GM03348 (cell line): ENCODE measurements around the gene CERKL.

Source experiments
- DNase-seq: peaks from one replicate; pipeline ENCODE4 v3.0.0; 2012; ENCODE audit warnings: low spot score

Gene CERKL

GRCh38 chr2:181626671-181627070, 30.2 kb downstream of the CERKL start:
- no peak for DNase-seq

- no peak for DNase-seq
Measured at GRCh38 chr2:181623159-181623558, 33.7 kb downstream of the CERKL start.

GRCh38 chr2:181621779-181622490, 35.0 kb downstream of the CERKL start:
- no peak for DNase-seq

- no peak for DNase-seq
Measured at GRCh38 chr2:181619516-181619915, 37.4 kb downstream of the CERKL start.

- DNase-seq, result no peak
Measured at GRCh38 chr2:181616715-181617114, 40.2 kb downstream of the CERKL start.

- no peak for DNase-seq
Measured at GRCh38 chr2:181614874-181615638, 41.8 kb downstream of the CERKL start.

GRCh38 chr2:181613241-181613640, 43.7 kb downstream of the CERKL start:
- DNase-seq, result no peak

GRCh38 chr2:181607629-181608590, 49.0 kb downstream of the CERKL start:
- no peak for DNase-seq

- no peak for DNase-seq
Measured at GRCh38 chr2:181605889-181606837, 50.7 kb downstream of the CERKL start.

GRCh38 chr2:181602017-181602416, 54.9 kb downstream of the CERKL start:
- no peak for DNase-seq

- DNase-seq, result no peak
Measured at GRCh38 chr2:181596556-181596955, 60.3 kb downstream of the CERKL start.

GRCh38 chr2:181594322-181594721, 62.6 kb downstream of the CERKL start:
- no peak for DNase-seq

- no peak for DNase-seq
Measured at GRCh38 chr2:181589779-181590178, 67.1 kb downstream of the CERKL start.

- no peak for DNase-seq
Measured at GRCh38 chr2:181588546-181588945, 68.4 kb downstream of the CERKL start.

- DNase-seq, result no peak
Measured at GRCh38 chr2:181586569-181587081, 70.3 kb downstream of the CERKL start.

GRCh38 chr2:181585732-181586131, 71.2 kb downstream of the CERKL start:
- no peak for DNase-seq

- no peak for DNase-seq
Measured at GRCh38 chr2:181581534-181581933, 75.4 kb downstream of the CERKL start.

GRCh38 chr2:181578829-181579228, 78.1 kb downstream of the CERKL start:
- DNase-seq, result no peak

- no peak for DNase-seq
Measured at GRCh38 chr2:181576431-181576830, 80.5 kb downstream of the CERKL start.

GRCh38 chr2:181575650-181576025, 81.3 kb downstream of the CERKL start:
- DNase-seq, result no peak

- no peak for DNase-seq
Measured at GRCh38 chr2:181575024-181575649, 81.8 kb downstream of the CERKL start.
